Left forelimb (tissue), 1 donor: ENCODE measurements around the gene ADCY9.
"Not testable (repeated sequence)": the region's sequence is repeated elsewhere in the genome, so short reads cannot be mapped to it uniquely, and the experiment has no call there.

Experiments
- DNase-seq: peaks from one replicate; pipeline ENCODE4 v3.0.0-alpha.2; 2018; ENCODE audit warnings: low spot score

Gene ADCY9

DNA sequence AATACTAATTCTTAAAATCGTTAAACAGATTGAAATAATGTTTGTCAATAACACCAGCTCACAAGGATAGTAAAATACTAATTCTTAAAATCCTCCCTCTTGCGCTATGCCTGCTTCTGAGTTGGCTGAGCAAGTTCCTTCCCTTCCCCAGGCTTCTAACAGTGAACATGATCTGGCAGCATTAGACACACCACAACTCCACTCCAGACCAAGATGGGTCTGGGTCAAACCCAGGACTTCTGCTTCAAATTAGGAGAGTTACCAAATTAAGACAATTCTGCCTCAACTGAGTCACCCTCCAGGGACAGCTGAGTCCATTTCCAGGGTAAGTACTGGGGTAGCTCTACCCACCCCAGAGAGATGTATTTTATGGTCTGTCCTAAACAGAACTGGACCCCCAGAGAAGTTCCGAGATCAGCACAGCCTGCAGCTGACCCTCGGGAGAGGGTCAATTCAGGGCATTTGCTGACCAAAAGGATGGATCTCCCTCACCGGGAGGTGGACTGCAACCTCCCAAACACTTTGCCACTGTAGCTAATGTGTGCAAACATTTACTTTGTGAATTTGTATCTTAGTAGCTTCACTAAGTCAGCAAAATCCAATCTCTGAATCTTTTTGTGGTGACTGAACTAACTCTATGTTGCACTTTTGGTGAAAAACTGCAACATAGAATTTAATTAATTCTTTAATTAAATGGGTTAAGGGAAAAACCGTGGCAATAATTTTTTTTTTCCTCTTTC is 48.8 kb downstream of the ADCY9 start:
- no peak for DNase-seq

DNA sequence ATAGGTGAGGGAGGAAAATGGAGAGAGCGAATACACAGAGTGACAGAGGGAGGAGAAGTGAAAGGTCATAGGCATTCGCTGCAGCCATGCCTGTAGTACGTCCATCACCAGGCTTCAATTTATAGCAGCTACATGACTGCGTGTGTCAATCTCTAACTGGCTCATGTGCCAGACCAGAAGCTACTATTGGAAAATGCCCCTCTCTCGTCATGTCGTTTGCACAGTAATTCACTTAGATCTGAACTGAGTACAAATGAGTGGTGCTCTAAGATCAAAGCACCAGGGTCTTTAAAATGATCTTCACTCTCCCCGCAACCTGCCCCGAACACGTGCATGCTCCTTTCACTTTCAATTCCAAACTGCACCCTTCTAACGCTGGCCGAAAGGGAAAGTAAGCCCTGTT is 51.3 kb downstream of the ADCY9 start:
- DNase-seq = no peak

DNA sequence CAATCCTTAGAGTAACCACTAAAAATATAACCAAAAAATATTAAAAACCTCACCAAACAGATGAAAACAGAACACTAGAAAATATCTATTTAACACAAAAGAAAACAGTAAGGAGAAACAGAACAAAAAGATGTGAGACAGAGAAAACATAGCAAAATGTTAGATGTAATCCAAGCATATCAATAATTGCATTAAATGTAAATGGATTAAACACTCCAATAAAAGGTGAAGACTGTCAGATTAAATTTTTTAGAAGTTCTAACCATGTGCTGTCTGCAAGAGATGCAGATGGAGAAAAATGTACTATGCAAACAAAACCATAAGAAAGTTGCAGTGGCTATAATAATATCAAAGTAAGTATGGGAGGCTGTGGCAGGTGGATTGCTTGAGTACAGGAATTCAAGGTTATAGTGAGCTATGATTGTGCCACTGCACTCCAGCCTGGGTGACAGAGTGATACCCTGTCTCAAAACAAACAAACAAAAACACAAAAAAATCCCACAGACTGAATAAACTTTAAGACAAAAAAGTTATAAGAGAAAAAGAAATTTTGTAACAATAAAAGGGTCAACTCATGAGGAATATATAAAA is 53.9 kb downstream of the ADCY9 start:
- no peak for DNase-seq

DNA sequence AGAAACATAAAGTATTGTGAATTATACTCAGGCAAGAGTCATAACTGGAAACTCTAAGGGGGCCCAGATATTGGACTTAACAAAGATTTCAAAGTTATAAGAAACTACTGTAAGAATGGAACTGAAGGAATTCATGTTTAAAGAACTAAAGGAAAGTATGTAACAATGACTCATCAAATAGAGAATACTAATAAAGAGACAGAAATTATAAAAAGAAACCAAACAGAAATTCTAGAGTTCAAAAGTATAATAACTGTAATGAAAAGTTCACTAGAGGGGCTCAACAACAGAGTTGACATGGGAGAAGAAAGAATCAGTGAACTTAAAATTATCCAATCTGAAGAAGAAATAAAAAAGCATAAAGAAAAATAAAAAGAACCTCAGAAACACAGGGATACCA is 55.4 kb downstream of the ADCY9 start:
- DNase-seq = no peak

DNA sequence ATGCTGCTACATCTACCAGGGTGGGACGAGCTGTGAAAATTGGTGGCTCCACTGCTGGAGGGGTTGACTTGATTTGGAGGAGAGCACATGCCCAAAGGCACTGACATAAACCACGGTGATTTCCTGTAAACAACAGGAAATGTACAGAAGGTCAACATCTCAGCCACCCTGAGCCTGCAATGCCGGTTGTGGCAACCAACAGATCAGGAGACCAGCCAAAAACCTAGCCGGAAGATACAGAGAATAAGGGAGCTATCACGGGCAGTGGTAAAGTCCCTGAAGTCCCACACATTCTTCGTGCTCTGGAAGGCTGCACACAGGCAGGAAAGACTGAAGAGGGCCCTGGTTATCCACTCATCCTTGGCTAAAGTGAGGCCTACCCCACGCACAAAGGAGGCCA is 56.2 kb downstream of the ADCY9 start:
- no peak for DNase-seq

DNA sequence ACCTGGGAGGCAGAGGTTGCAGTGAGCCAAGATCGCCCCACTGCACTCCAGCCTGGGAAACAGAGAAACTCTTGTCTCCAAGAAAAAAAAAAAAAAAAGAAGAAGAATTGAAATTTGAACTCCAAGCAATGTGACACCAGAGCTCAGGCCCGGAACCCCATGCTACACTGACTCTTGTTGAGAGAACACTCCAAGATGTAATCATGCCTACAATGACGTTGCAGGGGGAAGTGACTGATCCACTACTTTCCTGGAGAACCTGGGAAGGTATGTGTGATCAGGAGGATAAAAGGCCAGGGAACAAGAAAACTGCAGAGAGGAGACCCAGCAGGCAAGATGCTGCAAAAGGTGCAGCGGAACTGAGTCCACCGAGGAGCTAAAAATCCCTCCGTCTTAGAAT is 57.9 kb downstream of the ADCY9 start:
- no peak for DNase-seq

DNA sequence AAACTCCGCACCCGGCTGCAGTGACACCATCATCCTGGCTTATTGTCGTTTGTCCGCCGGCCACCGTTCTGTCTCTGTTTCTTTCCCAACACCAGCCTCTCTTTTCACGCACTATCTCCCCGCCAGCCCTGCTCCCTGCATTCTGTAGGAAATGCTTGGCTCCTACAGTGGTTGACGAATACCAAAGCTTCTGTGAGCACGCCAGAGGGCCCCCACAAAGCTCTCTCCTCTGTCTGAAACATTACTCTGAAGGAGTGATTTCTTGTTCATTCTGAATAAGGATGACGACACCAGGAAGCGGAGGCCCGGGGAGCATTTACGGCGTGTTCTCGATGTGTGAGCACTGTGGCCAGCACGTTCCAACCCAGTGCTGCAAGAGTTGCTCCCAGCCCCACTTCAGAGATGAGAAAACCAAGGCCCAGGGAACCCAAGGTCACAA is 58.8 kb downstream of the ADCY9 start:
- no peak for DNase-seq

DNA sequence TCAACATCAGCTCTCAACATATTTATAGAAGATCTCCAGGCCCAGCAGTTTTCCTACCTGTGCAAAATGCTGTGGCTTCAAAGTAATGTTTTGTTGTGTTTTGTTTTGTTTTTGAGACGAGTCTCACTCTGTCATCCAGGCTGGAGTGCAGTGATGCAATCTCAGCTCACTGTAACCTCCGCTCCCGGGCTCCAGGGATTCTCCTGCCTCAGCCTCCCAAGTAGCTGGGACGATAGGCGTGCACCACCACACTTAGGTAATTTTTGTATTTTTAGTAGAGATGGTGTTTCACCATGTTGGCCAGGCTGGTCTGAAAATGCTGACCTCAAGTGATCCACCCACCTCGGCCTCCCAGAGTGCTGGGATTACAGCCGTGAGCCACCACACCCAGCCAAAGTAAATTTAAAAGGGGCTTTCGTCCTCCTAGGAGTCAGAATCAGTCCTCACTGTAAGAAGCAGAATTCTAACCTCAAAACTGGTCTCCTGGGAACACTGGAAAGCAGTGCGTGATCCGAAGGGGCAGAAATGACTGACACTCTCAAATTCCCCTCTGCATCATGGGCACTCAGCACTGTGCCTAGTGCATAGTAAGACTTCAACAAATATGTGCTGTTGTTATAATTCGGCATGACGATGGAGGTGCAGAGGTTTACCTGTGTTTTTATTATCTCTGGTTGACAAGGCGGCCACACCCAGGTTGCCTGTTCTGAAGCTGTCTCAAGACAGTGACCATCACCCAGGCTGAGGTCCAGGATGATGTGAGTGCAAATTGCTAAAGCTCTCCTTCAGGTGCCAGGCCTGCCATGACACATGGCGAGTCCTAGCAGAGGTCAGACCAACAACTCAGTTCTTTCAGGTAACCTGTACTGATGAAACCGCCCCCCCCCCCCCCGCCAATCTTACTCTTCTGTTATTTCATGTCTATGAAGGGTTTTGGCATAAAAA is 59.8 kb downstream of the ADCY9 start:
- no peak for DNase-seq

DNA sequence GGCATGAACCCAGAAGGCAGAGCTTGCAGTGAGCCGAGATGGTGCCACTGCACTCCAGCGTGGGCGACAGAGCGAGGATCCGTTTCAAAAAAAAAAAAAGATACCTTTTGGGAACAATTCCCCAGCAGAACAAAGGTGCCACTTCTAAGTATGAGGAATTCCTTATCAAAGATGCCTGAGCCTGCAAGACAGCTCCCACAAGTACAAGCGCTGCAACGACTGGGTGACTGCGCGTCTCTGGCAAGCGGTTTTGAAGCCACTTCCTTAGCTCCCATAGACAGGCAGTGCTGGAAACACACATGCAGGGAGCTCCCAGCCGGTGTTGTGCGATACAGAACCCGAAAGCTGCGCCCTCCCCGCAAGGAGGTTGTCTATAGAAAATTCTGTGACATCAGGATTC is 60.5 kb downstream of the ADCY9 start:
- no peak for DNase-seq

DNA sequence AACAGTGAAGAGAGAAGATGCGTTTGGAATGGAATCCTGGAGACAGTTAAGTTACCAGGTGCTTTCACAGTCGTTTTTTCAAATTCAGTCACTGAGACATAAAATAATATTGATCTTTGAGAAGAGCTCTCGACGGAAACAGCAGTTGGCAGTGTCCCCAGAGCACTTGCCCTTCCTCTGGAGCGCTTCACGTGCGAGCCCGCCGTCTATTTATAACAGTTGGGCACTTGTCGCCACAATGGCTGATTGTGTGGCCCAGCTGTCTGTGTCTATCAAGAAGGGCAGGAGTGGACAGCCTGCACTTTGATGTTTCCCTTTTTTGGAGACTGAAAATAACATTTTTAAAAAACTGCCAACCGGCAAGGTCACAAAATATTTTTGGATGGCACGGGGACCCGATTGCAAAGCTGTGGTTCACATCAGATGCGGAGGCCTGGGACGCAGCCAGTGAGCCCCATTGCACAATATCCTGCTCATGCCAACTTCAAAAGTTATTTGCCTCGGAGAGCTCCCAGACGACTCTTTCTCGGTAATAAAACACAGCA is 62.9 kb downstream of the ADCY9 start:
- no peak for DNase-seq

DNA sequence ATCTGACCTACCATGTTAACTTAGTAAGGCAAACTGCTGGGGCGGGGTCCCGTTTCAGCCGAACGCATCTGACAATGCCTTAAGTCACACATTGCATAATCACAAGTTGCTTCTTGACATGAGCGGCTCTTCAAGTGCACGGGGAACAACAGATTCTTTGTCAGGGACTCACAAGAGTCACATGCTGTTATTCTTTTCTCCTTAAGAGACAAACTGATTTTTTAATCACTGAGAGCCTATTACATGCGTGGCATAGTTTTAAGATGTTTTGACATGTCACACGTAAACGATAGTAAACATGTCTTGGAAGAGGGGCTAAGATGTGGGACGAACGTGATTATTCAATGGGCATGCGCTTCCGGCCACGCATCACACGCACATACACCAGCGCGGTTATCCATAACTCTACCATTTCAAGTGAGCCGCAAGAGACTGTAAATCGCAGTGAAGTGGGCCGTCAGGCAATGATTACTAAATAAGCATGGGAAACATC is 63.4 kb downstream of the ADCY9 start:
- no peak for DNase-seq

DNA sequence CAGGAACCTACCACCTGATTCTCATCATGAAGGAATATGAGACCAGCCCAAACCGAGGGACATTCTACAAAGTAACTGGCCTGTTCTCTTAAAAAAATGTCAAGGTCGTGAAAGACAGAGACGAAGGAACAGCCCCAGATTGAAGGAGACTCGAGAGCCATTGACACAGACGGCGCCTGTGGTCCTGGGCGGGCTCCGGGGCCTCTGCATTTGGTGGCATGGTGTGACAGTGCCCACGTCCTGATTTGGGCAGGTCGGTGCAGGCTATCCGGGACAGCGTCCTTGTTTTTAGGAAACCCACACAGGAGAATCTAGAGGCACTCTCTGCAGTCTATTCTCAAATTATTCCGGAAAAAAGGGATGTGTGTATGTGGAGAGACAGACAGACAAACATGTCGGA is 64.1 kb downstream of the ADCY9 start:
- DNase-seq = no peak

DNA sequence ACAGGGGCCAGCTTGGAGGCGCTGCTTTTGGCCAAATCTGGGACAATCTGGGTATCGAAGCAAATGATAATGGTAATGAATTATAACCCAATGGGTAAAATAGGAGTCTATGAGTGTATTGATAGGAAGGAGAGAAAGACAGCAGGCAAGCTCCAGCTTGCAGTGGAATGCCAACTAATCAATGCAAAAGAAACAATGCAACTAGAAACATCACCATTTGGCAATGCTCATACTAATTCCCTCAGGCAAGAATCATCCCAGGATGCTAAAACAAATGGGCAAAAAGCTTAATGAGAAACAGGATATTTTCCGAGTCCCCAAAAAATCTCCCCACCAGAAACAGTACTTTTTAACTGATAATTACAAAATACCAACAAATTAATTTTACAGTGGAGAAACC is 64.7 kb downstream of the ADCY9 start:
- DNase-seq = no peak

DNA sequence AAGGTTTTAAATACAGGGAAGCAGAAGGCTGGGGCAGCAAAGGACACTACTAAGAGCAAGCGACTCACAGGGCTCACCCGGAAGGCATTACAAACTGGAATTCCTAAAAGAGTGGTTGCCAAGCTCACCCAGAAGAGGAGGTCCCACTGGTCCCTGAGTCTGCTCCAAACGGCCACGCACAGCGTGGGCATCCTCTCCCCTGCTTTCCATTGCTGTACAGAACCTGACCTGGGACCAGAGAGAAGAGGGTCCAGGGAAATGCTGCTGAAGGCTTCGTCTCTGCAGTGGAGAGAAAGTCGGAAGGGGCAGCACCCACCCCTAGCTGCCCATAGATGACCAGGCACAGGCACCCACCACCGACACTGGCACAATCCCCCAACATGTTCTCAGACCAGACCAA is 67.2 kb downstream of the ADCY9 start:
- DNase-seq = no peak

DNA sequence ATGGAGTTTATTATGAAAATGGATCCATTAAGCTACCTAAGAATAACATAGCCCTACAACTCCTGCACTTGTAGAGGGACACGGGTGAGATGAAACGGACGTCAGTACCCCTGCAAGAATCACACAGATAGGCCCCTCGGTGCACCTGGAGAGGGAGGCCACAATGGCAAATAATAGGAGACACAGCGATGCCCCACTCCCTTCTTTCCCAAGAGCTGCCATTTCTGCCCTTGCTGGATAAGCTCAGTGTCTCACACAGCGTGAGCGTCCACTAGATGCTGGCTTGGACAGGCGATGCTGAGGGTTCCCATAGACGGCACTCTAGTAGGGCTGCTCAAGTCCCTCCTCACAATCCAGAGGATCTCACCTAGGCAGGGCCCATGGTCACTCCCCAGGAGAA is 67.8 kb downstream of the ADCY9 start:
- no peak for DNase-seq

DNA sequence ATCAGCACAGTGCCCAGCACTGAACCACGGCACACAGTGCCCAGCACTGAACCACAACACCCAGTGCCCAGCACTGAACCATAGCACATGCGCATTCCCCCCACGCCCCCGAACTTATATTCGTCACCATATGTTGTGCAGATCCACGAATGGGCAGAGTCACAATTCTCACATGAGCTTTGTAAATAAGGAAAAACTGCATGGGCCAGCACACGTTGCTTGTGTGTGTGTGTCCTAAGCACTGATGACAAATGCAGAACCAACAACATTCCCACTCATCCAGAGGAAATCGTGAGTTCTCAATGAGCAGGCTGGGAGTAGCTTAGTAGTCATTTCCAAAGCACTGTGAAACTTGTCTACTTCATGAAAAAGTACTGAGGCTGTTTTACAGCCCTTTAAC is 70.0 kb downstream of the ADCY9 start:
- DNase-seq = no peak

DNA sequence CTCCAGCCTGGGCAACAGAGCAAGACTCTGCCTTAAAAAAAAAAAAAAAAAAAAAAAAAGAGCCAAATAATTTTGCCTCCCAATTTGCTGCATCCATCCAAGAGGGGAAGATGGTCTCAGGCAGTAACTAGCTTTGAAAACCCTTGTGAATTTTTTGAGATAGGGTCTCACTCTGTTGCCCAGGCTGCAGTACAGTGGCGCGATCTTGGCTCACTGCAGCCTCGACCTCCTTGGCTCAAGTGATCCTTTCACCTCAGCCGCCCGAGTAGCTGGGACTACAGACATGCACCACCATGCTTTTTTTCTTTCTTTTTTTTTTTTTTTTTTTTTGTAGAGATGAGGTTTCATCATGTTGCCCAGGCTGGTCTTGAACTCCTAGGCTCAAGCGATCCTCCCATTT is 70.7 kb downstream of the ADCY9 start:
- DNase-seq = not testable (repeated sequence)

DNA sequence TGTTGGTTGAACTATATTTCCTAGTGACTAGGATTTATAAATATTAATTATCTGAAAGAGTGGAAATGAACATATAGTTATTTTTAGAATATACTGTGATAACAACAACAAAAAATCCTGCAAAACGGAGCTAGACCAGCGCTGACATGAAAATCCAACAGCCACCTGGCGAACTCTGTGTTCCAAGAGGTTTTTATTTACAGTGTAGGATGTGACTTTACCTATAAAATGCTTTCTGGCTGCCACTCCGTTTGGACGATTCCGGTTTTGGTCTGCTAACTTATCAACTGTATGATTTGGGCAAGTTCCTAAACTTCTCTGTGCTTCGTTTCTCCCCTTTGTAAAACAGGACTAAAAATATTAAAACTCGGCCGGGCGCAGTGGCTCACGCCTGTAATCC is 73.7 kb downstream of the ADCY9 start:
- no peak for DNase-seq

DNA sequence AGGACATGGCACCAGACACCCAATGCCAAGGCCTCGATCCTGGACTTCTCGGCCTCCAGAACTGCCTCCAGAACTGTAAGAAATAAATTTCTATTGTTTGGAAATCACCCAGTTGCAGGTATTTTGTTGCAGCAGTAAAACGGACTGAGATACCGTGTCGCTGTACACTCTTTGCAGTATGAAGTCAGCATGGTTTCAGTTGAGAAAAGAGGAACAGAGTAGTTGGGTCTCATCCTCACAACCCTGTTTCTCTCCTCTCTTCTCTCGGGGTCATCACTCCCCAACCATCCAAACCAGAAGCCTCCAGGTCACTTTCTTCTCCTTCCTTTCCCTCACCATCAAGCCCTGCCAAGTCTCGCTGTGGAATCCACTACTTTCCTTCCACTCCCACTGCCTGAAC is 77.8 kb downstream of the ADCY9 start:
- DNase-seq = no peak

DNA sequence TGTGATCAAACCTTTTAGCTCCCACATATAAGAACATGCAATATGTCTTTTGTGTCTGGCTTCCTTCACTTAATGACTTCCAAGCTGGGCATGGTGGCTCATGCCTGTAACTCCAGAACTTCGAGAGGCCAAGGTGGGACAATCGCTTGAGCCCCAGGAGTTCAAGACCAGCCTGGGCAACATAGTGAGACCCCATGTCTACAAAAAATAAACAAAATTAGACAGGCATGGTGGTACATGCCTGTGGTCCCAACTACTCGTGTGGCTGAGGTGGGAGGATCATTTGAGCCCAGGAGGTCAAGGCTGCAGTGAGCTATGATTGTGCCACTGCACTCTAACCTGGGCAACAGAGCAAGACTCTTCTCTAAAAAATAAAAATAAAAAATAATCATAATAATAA is 79.3 kb downstream of the ADCY9 start:
- DNase-seq = not testable (repeated sequence)

DNA sequence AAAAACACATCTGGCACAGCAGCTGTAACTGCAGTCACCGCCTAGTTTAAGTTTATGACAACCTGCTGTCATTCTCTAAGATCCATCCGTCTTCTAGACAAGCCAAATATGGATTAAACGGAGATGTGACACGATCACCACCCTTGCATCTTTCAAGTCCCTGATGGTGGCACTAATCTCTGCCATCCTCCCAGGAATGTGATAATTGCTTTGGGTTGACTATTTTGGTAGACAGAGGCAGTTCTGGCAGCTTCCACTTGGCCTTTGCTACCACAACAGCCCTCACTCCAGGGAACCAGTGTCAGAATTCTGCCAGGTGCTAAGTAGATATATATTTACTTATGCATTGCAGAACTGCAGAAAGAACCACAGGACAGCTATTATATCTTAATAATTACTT is 81.3 kb downstream of the ADCY9 start:
- DNase-seq = no peak

DNA sequence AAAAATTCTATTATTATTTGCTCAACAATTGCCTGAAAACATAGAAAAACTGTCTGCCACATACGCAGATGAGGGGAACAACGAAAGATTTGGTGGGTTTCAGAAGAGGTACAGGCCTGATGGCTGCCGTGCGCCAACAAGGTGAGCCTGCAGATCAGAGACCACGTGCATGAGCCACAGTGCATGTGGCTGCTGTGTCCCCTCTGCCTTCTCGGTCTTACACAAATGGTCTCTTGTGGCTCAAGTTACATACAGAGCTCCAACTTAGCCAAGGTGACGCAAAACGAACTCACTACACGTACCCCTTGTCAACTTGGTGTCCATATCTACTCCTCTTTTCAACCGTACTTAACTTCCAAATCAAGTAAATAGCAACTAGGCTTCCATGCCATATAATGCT is 82.3 kb downstream of the ADCY9 start:
- no peak for DNase-seq

DNA sequence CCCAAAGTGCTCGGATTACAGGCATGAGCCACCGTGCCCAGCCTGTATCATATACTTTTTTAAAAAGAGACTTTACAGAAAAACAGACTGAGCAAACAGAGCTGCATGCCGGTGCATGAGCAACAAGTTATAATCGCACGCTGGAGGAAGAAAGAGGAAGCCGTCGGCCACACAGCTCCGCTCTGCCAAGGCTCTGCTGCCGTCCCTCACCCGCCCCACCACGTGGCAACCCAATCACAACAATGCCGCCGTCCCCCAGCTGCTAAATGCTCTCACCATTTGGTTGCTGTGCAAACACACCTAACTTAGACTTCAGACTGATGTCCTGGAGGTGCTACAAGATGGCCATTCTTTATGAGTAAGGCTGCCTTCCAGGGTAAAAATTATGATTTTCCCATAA is 83.5 kb downstream of the ADCY9 start:
- no peak for DNase-seq
